CD4-positive, alpha-beta memory T cell (primary cell): Measurements from ENCODE around the gene CLEC4F. TPM values are rescaled to one million over a fixed set of nuclear protein-coding genes. Genes with fewer than 3 reads are reported as not detected.

Experiments used
- CTCF ChIA-PET: fragments of 350-600 bp; sonication (Branson Sonifier 250); formaldehyde crosslinking; loops from one replicate; lab custom pipeline; 2021; ENCODE audit warnings: inconsistent platforms; ENCODE audit not compliant: partially characterized antibody; lab: Charles Lee
- POLR2A ChIA-PET: fragments of 350-600 bp; sonication (Branson Sonifier 250); formaldehyde crosslinking; loops from one replicate; lab custom pipeline; 2021; ENCODE audit not compliant: partially characterized antibody; lab: Charles Lee
- DNase-seq, 5 donors: peaks; one replicate each; pipeline versions ENCODE4 v3.0.0 to v3.0.0-alpha.2; 2020 to 2022; ENCODE audit warnings: mixed read lengths in 1 of 5
- H3K27ac ChIP-seq: one replicate; pipeline ENCODE4 v1.7.0; 2013; ENCODE audit warnings: low read depth, low read length
- H3K27me3 ChIP-seq: 2 replicates; pipeline ENCODE4 v1.7.0; 2013; ENCODE audit warnings: mild to moderate bottlenecking, low read length, moderate library complexity; ENCODE audit not compliant: insufficient read depth
- H3K36me3 ChIP-seq: 2 replicates; pipeline ENCODE4 v1.7.0; 2013; ENCODE audit warnings: mild to moderate bottlenecking, low read length, moderate library complexity; ENCODE audit not compliant: insufficient read depth
- H3K4me1 ChIP-seq: 2 replicates; pipeline ENCODE4 v1.7.0; 2013; ENCODE audit warnings: mild to moderate bottlenecking, low read length, moderate library complexity; ENCODE audit not compliant: insufficient read depth
- H3K4me3 ChIP-seq, 2 donors: one replicate each; pipeline ENCODE4 v1.7.0; 2013; ENCODE audit warnings: low read length in 2 of 2, mild to moderate bottlenecking in 1 of 2
- H3K9me3 ChIP-seq, 2 donors: one replicate each; pipeline ENCODE4 v1.7.0; 2013; ENCODE audit warnings: low read length in 2 of 2, control low read depth in 1 of 2; ENCODE audit not compliant: control insufficient read depth in 1 of 2
- H3K27ac Mint-ChIP-seq, 7 donors: one replicate each; pipeline ENCODE4 v1.8.0; 2020 to 2021; ENCODE audit warnings: mixed read lengths in 7 of 7, mild to moderate bottlenecking in 6 of 7, inconsistent platforms in 3 of 7, moderate library complexity in 3 of 7
- H3K27me3 Mint-ChIP-seq, 2 donors: one replicate each; pipeline ENCODE4 v1.8.0; 2020 to 2021; ENCODE audit warnings: mixed read lengths in 2 of 2
- H3K36me3 Mint-ChIP-seq, 2 donors: one replicate each; pipeline ENCODE4 v1.8.0; 2020 to 2021; ENCODE audit warnings: mixed read lengths in 2 of 2, inconsistent platforms in 1 of 2, mild to moderate bottlenecking in 1 of 2
- H3K4me1 Mint-ChIP-seq, 4 donors: one replicate each; pipeline ENCODE4 v1.8.0; 2020 to 2021; ENCODE audit warnings: mixed read lengths in 4 of 4, mild to moderate bottlenecking in 1 of 4
- H3K4me3 Mint-ChIP-seq, 8 donors: one replicate each; pipeline ENCODE4 v1.8.0; 2020 to 2021; ENCODE audit warnings: mixed read lengths in 8 of 8, mild to moderate bottlenecking in 7 of 8, moderate library complexity in 6 of 8, inconsistent platforms in 3 of 8
- H3K9me3 Mint-ChIP-seq, 8 donors: one replicate each; pipeline ENCODE4 v1.8.0; 2020 to 2021; ENCODE audit warnings: mixed read lengths in 8 of 8, mild to moderate bottlenecking in 5 of 8, inconsistent platforms in 3 of 8, moderate library complexity in 1 of 8
- intact Hi-C: fragments of 100-400 bp; cut with micrococcal nuclease; formaldehyde crosslinking; loops from one replicate; pipeline ENCODE4 v1.15.1; 2023
- polyA plus RNA-seq, 2 donors: library from polyadenylated mRNA; unstranded; fragments of 300-500 nt; fragmentation: Illumina TruSeq; gene quantifications; one replicate each; pipeline ENCODE4 v1.2.3, GENCODE V29; 2021
- total RNA-seq, 2 experiments: library from RNA; stranded (reverse); gene quantifications; one replicate each; pipeline ENCODE4 v1.2.3, GENCODE V29; 2021

The CLEC4F gene
- total and polyA plus RNA-seq, 4 experiments from 2014 or later = not detected

- peaks cover 26% of the 10 kb centered on the region for H3K27me3 ChIP-seq
- Mint-ChIP-seq H3K4me1 (peaks cover 6 to 13% (median 8%) of the 10 kb centered on the region in 4 donors), H3K27ac (no peak overlapping the region), H3K27me3 (peaks cover 26 to 37% of the 10 kb centered on the region in 2 donors), H3K4me3 (no peak overlapping the region), H3K36me3 (no peaks in the 10 kb centered on the region), H3K9me3 (no peaks in the 10 kb centered on the region)
- H3K4me1 ChIP-seq = peaks cover 7% of the 10 kb centered on the region
- H3K36me3 ChIP-seq = no peaks in the 10 kb centered on the region
- POLR2A ChIA-PET = no interaction called here
- CTCF ChIA-PET = interaction anchor here (0.7 to 3.3 kb wide), 6 partner anchors 8 to 481 kb away, joined by 3 to 10 read pairs (median 5); partner anchors contain the start of gene ADD2
- intact Hi-C loops = loop anchor here (2.0 kb wide), 1 partner anchor 481 kb away; no protein-coding TSS in a partner anchor
- H3K4me3 ChIP-seq = no peak overlapping the region
- peak in 2 of 5 donors; percentile 11 to 17 for DNase-seq
- H3K9me3 ChIP-seq = no peaks in the 10 kb centered on the region
- H3K27ac ChIP-seq = no peak overlapping the region
Measured at GRCh38 chr2:70785137-70785911, 35.1 kb downstream of the CLEC4F start.

DNA sequence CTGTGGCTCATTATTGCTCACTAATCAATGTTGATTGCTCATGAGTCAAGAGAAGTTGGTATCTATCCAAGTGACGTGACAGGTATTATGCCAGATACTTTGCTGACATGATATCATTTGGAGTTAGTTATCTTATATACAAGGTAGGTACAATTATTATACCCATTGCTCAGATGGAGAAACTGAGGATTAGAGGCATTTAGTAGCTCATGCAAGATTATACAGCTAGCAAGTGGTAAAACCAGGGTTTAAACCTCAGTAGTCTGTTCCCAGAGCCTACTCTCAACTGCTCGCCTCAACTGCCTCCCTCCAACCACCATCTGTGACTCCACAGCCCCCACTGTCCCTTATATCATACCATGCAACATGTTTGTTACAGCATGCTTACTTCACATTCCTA lies 36.1 kb downstream of the CLEC4F start:
- POLR2A ChIA-PET = no interaction called here
- Mint-ChIP-seq H3K27ac (no peak overlapping the region), H3K4me3 (no peak overlapping the region), H3K27me3 (peaks cover 22 to 32% of the 10 kb centered on the region in 2 donors), H3K4me1 (peaks cover under 1 to 7% (median 3%) of the 10 kb centered on the region in 4 donors), H3K36me3 (no peaks in the 10 kb centered on the region), H3K9me3 (no peaks in the 10 kb centered on the region)
- Histone ChIP-seq H3K4me3 (no peak overlapping the region), H3K27me3 (peaks cover 21% of the 10 kb centered on the region), H3K9me3 (no peaks in the 10 kb centered on the region), H3K27ac (no peak overlapping the region), H3K4me1 (peaks cover 2% of the 10 kb centered on the region), H3K36me3 (no peaks in the 10 kb centered on the region)
- no peak for DNase-seq
- intact Hi-C loops = loop anchor here (2.0 kb wide), 1 partner anchor 480 kb away; no protein-coding TSS in a partner anchor
- CTCF ChIA-PET = interaction anchor here (1.2 to 3.3 kb wide), 5 partner anchors 9 to 480 kb away, joined by 3 to 10 read pairs (median 6); partner anchors contain the start of gene ADD2

- DNase-seq = no peak
- H3K36me3 ChIP-seq = no peaks in the 10 kb centered on the region
- no peak overlapping the region for H3K4me3 ChIP-seq
- Mint-ChIP-seq H3K27ac (peak overlapping the region in 1 of 7 donors; percentile 31), H3K27me3 (peaks cover 13 to 14% of the 10 kb centered on the region in 2 donors), H3K4me3 (no peak overlapping the region), H3K36me3 (no peaks in the 10 kb centered on the region), H3K9me3 (no peaks in the 10 kb centered on the region), H3K4me1 (peaks cover 0 to under 1% (median 0%) of the 10 kb centered on the region in 4 donors)
- intact Hi-C loops = no loop called here
- H3K27ac ChIP-seq = no peak overlapping the region
- H3K27me3 ChIP-seq = peaks cover 3% of the 10 kb centered on the region
- no peaks in the 10 kb centered on the region for H3K4me1 ChIP-seq
- H3K9me3 ChIP-seq = no peaks in the 10 kb centered on the region
- POLR2A ChIA-PET = no interaction called here
- CTCF ChIA-PET = no interaction called here
Measured at GRCh38 chr2:70779911-70780545, 40.4 kb downstream of the CLEC4F start.

DNA sequence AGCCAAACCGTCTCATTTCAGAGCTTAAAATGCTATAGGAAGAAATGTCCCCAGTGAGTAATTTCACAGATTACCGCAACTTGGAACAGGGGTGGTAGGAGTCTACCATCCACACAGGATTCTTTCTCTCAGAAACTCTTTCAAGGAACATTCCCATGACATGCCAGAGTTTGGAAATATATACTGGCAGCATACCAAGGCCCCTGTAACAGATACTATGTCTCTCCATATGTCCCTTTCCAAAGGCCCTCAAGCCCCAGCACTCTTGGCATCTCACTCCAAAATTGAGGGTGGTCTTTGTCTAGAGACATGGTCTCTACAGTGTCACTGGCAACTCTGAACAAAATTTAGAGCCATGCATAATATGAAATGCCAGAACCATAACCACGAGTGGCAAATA lies 40.9 kb downstream of the CLEC4F start:
- POLR2A ChIA-PET = no interaction called here
- CTCF ChIA-PET = no interaction called here
- Histone ChIP-seq H3K27me3 (peaks cover 4% of the 10 kb centered on the region), H3K4me1 (no peaks in the 10 kb centered on the region), H3K9me3 (no peaks in the 10 kb centered on the region), H3K27ac (no peak overlapping the region), H3K36me3 (no peaks in the 10 kb centered on the region), H3K4me3 (no peak overlapping the region)
- no peak overlapping the region for H3K27ac Mint-ChIP-seq
- intact Hi-C loops = no loop called here
- H3K4me1 Mint-ChIP-seq = no peaks in the 10 kb centered on the region
- no peak for DNase-seq
- no peaks in the 10 kb centered on the region for H3K36me3 Mint-ChIP-seq
- H3K4me3 Mint-ChIP-seq = no peak overlapping the region
- H3K9me3 Mint-ChIP-seq = no peaks in the 10 kb centered on the region
- H3K27me3 Mint-ChIP-seq = peaks cover 14 to 16% of the 10 kb centered on the region in 2 donors

DNA sequence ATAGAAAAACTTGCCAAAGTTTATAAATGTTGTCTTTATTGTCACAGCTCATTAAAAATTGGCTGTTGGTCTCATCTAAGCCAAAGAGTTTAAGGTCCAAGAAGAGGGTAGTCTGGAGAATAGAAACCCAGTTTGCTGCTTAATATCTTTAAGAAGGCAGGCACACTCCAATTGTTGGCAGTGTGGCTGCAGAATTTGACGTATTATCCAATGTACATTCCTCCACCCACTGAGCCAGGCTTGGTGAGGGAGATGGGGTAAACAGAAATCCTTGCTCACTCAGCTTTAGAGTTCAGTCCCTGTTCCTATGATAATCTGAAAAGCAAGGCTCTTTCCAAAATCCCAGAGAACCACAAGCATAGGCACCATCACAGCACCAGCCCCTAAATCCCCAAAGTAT lies 41.7 kb downstream of the CLEC4F start:
- POLR2A ChIA-PET = no interaction called here
- no peaks in the 10 kb centered on the region for H3K36me3 Mint-ChIP-seq
- no peak overlapping the region for H3K27ac Mint-ChIP-seq

DNA sequence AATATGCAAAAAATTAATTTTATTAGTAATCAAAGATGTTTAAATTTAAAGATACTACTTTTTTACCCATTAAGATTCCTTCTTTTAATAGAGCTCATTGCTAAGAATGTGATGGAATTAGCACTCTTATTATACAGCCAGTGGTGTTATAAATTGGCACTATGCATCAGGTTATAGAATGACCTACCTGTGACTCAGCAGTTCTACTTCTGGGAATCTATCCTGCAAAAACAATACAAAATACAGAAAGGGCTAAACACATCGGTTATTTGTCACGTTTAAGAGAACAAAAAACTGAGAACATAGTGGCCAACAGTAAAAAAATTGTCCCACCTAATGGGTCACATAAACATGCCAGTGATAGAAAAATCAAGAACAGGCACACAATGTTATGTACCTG lies 42.9 kb downstream of the CLEC4F start:
- no peaks in the 10 kb centered on the region for H3K9me3 ChIP-seq
- H3K36me3 ChIP-seq = no peaks in the 10 kb centered on the region
- Mint-ChIP-seq H3K36me3 (no peaks in the 10 kb centered on the region), H3K27me3 (peaks cover 30 to 31% of the 10 kb centered on the region in 2 donors), H3K27ac (no peak overlapping the region), H3K4me3 (no peak overlapping the region), H3K4me1 (no peaks in the 10 kb centered on the region), H3K9me3 (peaks cover 0 to 4% (median 0%) of the 10 kb centered on the region in 8 donors)
- CTCF ChIA-PET = no interaction called here
- H3K27ac ChIP-seq = no peak overlapping the region
- H3K4me1 ChIP-seq = no peaks in the 10 kb centered on the region
- DNase-seq = no peak
- intact Hi-C loops = no loop called here
- H3K27me3 ChIP-seq = peaks cover 7% of the 10 kb centered on the region
- POLR2A ChIA-PET = no interaction called here
- H3K4me3 ChIP-seq = no peak overlapping the region

More for the DNA sequence above, 41.7 kb downstream of the CLEC4F start:
- no peak overlapping the region for H3K27ac ChIP-seq
- no peaks in the 10 kb centered on the region for H3K36me3 ChIP-seq
- H3K27me3 ChIP-seq = peaks cover 4% of the 10 kb centered on the region
- H3K27me3 Mint-ChIP-seq = peaks cover 20 to 24% of the 10 kb centered on the region in 2 donors
- CTCF ChIA-PET = interaction anchor here (0.9 kb wide), 1 partner anchor 11 kb away, joined by 5 read pairs; no protein-coding TSS in a partner anchor
- H3K4me1 ChIP-seq = no peaks in the 10 kb centered on the region
- peaks cover 0 to under 1% (median 0%) of the 10 kb centered on the region in 8 donors for H3K9me3 Mint-ChIP-seq
- H3K9me3 ChIP-seq = no peaks in the 10 kb centered on the region
- no peaks in the 10 kb centered on the region for H3K4me1 Mint-ChIP-seq
- H3K4me3 ChIP-seq = no peak overlapping the region
- no peak for DNase-seq
- no peak overlapping the region for H3K4me3 Mint-ChIP-seq
- intact Hi-C loops = no loop called here

- no peaks in the 10 kb centered on the region for H3K36me3 Mint-ChIP-seq
- no peak overlapping the region for H3K27ac Mint-ChIP-seq
- no peaks in the 10 kb centered on the region for H3K4me1 Mint-ChIP-seq
- no peak overlapping the region for H3K4me3 ChIP-seq
- CTCF ChIA-PET = no interaction called here
- H3K27me3 ChIP-seq = peaks cover 8% of the 10 kb centered on the region
- H3K9me3 Mint-ChIP-seq = peaks cover 0 to 4% (median 0%) of the 10 kb centered on the region in 8 donors
- peaks cover 30 to 36% of the 10 kb centered on the region in 2 donors for H3K27me3 Mint-ChIP-seq
- no peak for DNase-seq
- no peak overlapping the region for H3K27ac ChIP-seq
- intact Hi-C loops = no loop called here
- no peak overlapping the region for H3K4me3 Mint-ChIP-seq
- no peaks in the 10 kb centered on the region for H3K4me1 ChIP-seq
- H3K9me3 ChIP-seq = no peaks in the 10 kb centered on the region
- POLR2A ChIA-PET = no interaction called here
- no peaks in the 10 kb centered on the region for H3K36me3 ChIP-seq
Measured at GRCh38 chr2:70776266-70776665, 44.1 kb downstream of the CLEC4F start.
